ENCODE measurements around the gene SEC24D.
A peak's percentile ranks its signal among the peaks of the same experiment; 100 is the strongest.

SEC24D gene

DNA sequence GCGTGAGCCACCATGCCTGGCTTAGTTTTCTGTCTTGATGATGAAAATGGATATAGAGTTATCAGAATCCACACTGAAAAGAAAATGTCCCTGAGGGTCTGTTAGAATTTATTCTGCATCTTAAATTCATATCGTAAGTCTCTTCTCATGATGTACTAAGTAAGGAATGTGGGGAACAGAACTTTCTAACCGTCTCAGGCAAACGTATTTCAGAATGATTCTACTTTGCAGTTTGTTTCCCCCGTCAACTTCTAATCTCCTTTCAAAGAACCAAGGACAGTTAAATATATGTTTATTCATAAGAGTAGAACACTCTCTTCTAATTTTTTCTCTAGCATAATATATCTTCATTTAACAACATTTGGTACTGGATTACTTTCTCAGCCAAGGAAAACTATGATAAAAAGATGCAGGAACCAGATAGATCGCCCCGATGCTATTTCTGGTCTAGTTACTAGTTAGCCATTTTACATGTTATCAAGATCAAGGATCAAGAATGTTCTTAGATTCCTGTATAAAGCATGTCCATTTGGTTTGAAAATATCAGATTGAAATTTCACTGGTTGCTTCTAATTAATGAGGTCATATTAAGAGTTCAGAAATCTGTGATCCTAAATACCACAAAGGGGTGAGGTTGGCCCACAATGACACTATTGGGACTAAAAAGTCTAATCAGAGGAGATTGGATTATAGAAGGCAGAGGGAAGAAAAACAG, 101.3 kb downstream of the SEC24D start:
- FAIRE-seq = no peak

DNA sequence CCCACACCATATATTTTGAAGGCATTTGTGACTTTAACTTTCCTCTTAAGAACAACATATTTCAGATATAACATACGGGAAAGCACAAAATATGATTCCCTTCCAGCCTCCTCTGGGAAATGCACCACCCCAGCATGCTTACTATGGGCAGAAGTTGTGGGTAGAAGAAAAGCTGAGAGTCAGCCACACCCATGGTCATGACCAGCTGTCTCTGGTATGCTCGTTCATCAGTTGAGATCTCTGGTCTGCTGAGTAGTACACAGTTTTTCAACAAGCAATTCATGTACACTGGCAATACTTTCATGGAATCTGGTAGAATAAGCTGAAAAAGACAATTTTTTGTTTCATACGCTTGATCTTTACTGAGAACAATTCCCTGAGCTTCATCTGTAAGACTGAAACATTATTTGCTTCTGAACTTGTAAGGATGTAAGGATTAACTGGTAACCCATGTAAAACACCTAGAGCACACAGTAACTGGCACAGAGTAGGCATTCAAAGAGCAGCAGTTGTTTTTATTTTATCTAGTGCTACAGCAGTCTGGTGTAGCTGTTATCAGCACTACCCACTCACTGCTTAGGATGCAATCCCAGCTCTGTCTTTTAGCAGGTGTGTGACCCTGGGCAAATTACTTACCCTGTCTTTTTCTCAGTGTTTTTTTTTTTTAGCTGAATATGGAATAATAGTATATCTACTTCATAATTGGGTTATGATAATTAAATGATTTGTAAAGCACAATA, 103.2 kb downstream of the SEC24D start:
- peak; percentile 4 for DNase-seq (ENCODE audit: insufficient read length, low spot score)
- no peak for TF ChIP-seq POLR2A (IDR thresholded peaks at IDR 0.05; ENCODE audit: low read depth, low read length)
- FAIRE-seq = peak; percentile 88

More for the DNA sequence above, 101.3 kb downstream of the SEC24D start:
- DNase-seq (ENCODE audit: insufficient read length, low spot score) = no peak
- no peak for TF ChIP-seq POLR2A (IDR thresholded peaks at IDR 0.05; ENCODE audit: low read depth, low read length)

DNA sequence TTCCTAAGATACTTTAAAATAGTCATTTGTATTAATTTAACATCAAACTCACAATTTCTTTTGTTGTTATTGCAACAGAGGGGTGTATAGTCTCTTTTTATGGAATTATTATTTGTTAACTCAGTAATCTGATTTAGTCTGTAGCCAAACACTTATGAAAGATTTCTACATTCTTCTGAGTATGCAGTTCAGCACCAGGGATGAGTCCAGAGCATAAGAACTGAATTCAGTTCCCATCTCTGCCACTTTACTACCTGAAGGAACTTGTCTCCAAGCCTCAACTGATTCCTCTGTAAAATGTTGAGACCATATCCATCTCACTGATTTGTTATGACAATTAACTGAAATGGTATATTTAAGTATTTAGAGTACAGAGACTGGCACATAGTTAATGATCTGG, 105.2 kb downstream of the SEC24D start:
- DNase-seq (ENCODE audit: insufficient read length, low spot score) (no peak), FAIRE-seq (no peak)
- no peak for TF ChIP-seq POLR2A (IDR thresholded peaks at IDR 0.05; ENCODE audit: low read depth, low read length)

DNA sequence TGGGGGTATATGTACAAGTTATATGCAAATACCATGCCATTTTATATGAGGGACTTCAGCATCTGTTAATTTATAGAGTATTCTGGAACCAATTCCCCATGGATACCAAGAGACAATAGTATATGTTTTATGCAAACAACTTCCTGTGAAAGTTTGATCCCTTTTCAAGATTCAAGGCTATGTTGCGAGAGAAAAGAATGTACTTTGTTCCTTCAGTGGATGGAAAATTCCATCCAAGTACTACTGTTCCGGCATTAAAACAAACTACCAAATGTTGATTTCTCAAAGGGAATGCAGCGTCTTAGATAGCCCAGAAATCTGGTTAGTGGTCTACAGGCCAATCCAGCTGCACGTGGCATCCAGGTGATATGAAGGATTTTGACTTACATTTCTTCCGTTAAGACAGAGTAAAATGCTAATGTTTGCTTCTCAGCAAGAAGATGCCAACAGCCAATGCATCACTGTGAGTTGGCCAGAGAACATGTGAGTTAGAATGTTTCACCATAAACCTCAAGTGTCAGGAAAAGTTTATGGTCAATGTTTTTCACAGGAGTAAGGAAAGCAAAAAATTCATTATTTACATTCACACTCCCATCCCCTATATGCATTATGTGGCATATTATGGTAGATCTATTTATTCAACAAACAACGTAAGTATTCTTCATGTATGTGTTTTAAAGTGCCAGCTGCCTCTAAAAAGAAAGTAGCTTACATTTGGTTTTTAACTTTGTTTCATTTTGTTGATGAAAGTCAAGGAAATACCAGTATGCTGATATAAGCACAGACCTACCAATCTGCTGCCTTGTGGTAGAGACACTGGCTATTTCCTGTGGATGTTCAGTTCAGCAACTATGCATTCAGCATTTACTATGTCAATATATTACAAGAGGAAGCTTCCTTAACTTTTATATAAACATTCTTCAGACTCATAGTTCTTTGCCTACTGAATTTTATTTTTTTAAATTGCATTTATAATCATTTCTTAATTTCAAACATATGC, 106.3 kb downstream of the SEC24D start:
- DNase-seq (ENCODE audit: insufficient read length, low spot score) (no peak), FAIRE-seq (no peak)
- no peak for TF ChIP-seq POLR2A (IDR thresholded peaks at IDR 0.05; ENCODE audit: low read depth, low read length)

DNA sequence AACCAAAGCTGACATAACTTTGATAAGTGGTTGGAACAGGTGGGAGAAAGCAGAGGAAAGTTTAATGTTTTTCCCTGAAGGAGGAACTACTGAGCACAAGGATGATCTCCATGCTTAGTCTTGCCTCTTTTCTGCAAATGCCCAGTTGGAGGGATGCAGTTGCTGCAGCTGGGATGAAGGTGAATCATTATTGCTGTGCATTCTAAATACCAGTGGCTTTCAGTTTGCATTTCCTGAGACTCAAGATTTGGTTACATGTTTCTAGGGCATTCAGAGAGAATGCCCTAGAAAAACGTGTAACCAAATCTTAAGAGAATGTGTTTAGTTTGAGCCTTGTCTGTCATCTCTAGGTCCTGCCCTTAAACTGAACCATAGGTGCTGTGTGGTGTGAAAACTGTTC, 108.6 kb downstream of the SEC24D start:
- no peak for TF ChIP-seq POLR2A (IDR thresholded peaks at IDR 0.05; ENCODE audit: low read depth, low read length)
- FAIRE-seq = no peak
- DNase-seq (ENCODE audit: insufficient read length, low spot score) = no peak

DNA sequence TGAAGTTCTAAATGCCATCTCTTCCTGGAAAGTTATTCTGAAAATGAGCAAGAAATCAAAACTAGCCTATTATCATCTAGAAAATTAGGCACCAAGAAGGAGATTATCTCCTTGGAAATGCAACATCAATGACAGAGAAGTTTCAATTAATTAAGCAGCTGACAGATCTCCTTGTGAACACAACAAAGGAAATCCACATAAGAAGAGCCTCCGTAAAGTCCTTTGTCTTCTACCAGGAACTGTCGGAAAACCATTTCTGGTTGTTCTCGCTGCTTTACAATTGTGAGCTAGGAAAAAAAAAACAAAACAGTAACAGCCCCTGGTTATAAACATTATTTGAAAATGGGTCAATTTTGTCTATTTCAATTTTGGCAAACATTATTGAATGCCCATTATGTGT, 112.6 kb downstream of the SEC24D start:
- DNase-seq (ENCODE audit: insufficient read length, low spot score) (no peak), FAIRE-seq (no peak)
- TF ChIP-seq POLR2A (IDR thresholded peaks at IDR 0.05; ENCODE audit: low read depth, low read length) = no peak

DNA sequence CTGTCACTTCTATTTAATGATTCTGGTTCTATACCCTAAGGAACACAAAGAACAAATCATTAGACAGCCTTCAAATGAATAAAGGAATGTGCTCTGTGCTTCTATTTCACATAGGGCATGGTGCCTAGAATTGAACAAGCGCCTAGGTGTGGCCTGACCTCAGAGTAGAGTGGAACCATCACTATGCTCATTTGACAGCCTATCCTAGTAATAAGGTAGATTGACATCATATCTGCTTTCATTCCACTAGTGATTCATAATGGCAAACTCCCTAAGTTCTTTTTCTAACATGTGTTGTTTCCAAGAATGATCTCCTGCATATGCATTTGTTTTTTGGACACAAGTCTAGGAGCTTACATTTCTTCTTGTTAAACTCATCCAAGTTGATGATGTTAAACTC, 114.2 kb downstream of the SEC24D start:
- no peak for DNase-seq (ENCODE audit: insufficient read length, low spot score)
- FAIRE-seq = no peak
- TF ChIP-seq POLR2A (IDR thresholded peaks at IDR 0.05; ENCODE audit: low read depth, low read length) = no peak

DNA sequence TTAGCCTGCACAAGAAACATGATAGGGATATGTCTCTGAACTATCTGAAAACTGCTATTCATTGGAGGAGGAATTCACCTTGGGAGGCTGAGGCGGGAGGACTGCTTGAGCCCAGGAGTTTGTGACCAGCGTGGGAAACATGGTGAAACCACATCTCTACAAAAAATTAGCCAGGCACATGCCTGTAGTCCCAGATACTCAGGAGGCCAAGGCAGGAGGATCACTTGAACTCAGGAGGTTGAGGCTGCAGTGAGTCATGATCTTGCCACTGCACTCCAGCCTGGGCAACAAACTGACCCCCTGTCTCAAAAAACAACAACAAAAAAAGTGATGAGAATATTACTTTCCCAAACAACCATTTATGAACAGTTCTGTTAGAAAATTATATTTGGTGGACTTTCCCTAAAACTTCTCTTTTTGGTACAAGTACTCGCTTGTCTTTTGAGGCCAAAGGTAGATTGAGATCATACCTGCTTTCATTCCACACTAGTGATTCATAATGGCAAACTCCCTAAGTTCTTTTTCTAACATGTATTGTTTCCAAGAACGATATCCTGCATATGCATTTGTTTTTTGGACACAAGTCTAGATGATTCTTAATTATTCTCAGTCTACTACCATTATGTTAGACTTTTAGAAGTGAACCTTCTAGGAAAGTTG, 117.3 kb downstream of the SEC24D start:
- no peak for TF ChIP-seq POLR2A (IDR thresholded peaks at IDR 0.05; ENCODE audit: low read depth, low read length)
- no peak for FAIRE-seq
- DNase-seq (ENCODE audit: insufficient read length, low spot score) = no peak

DNA sequence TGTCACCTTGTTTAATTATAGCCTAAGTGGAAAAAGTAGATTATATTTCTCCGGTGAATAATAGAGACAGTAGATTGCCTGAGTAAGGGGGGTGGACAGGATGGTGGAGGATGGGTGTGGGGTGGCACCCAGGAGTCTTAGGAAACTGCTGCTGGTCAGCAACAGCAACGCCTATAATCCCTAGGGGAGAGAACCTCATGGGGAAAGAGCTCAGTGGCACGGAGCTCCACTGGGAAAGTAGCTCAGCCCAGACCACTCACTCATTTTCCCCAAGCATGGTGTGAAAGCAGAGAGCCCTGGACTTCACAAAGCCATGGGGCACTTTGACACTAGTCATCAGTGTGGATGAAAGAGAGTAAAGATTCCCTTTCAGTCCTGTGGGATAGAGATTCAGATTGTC, 119.6 kb downstream of the SEC24D start:
- no peak for FAIRE-seq
- no peak for TF ChIP-seq POLR2A (IDR thresholded peaks at IDR 0.05; ENCODE audit: low read depth, low read length)
- no peak for DNase-seq (ENCODE audit: insufficient read length, low spot score)

DNA sequence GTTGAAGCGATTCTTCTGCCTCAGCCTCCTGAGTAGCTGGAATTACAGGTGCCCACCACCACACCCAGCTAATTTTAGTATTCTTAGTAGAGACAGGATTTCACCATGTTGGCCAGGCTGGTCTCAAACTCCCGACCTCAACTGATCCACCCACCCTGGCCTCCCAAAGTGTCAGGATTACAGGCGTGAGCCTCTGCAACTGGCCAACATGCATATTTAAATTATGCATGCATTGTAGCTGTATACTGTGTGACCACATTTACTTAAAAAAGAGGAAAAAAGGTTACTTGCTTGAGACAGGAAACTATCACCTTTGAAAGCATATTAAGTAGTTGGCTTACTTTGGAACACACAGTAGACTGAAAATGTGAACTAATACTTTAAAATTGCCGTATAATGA, 121.2 kb downstream of the SEC24D start:
- FAIRE-seq = no peak
- DNase-seq (ENCODE audit: insufficient read length, low spot score) = no peak
- no peak for TF ChIP-seq POLR2A (IDR thresholded peaks at IDR 0.05; ENCODE audit: low read depth, low read length)

DNA sequence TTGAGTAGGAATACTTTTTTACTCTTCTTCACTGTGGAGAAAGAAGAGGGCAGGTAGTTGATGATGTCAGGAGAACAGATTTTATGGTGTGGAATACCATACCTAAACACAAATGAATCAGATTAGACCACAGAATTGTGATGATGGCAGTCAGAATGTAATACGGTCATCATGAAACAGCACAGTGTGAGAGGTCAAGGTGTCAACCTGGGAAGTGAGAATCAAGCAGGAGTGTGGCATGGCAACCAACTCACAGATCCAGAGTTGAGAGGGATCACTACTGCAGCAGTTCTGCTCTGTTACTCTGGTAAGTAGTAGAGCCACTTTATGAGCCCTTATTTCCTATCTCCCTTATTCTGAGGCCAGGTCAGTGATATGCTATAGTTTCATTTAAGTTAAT, 123.1 kb downstream of the SEC24D start:
- FAIRE-seq = no peak
- DNase-seq (ENCODE audit: insufficient read length, low spot score) = no peak
- TF ChIP-seq POLR2A (IDR thresholded peaks at IDR 0.05; ENCODE audit: low read depth, low read length) = no peak

DNA sequence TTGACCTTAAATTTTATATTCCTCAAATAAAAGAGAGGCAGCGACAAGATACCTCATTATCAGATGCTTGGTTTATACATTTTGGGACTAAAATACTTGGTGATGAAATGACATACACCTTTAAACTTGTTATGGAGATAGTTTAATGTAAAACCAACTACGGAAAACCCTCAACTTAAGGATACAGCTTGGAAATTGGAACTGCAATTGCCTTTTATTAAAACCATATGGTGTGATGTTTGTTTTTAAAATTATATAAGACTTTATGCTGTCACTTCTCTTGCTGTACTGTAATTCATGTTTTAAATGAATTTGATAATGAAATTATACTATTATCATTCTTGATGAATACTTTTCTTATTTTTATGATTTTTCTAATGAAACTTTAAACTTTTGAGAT, 124.9 kb downstream of the SEC24D start:
- no peak for DNase-seq (ENCODE audit: insufficient read length, low spot score)
- no peak for FAIRE-seq
- TF ChIP-seq POLR2A (IDR thresholded peaks at IDR 0.05; ENCODE audit: low read depth, low read length) = no peak

DNA sequence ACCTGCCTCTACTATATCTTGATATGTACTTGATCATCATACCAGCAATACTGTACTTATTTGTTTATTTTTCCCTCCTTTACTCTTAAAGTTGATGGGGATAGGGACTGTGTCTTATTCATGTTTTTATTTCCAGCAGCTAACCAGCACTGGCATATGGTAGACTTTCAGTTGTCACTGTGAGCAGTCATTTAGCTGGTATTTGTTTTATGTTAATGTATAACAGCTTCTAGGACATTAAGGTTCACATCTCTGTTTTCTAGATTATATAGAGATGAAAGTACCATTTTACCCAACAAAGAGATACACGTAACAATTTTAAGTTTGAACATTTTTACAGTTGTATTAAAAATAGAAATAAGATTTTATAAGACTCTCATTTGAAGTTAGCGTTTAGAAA, 132.8 kb downstream of the SEC24D start:
- DNase-seq (ENCODE audit: insufficient read length, low spot score) (no peak), FAIRE-seq (no peak)
- no peak for TF ChIP-seq POLR2A (IDR thresholded peaks at IDR 0.05; ENCODE audit: low read depth, low read length)
